Nephron (organoid): ENCODE measurements around the gene TNFAIP2.

Source experiments
- H3K27ac Mint-ChIP-seq, 3 experiments: 2 replicates each; pipeline ENCODE4 v1.8.0; 2020; ENCODE audit warnings: mixed read lengths in 3 of 3, mild to moderate bottlenecking in 2 of 3, moderate library complexity in 1 of 3
- H3K27me3 Mint-ChIP-seq: 2 replicates; pipeline ENCODE4 v1.8.0; 2021; ENCODE audit warnings: low read depth, mild to moderate bottlenecking, moderate library complexity, mixed read lengths
- H3K36me3 Mint-ChIP-seq: 2 replicates; pipeline ENCODE4 v1.8.0; 2020; ENCODE audit warnings: low read depth, mixed read lengths
- H3K4me1 Mint-ChIP-seq: 2 replicates; pipeline ENCODE4 v1.8.0; 2020; ENCODE audit warnings: mixed read lengths
- H3K4me3 Mint-ChIP-seq, 3 experiments: 2 replicates each; pipeline ENCODE4 v1.8.0; 2020; ENCODE audit warnings: mild to moderate bottlenecking in 3 of 3, mixed read lengths in 3 of 3, moderate library complexity in 2 of 3
- H3K9me3 Mint-ChIP-seq: 2 replicates; pipeline ENCODE4 v1.8.0; 2020; ENCODE audit warnings: mixed read lengths
- TF ChIP-seq, protein P1 (sequence below), 3 experiments: fragments of 200-600 bp; sonication (generic); IDR thresholded peaks; one replicate each; pipeline ENCODE4 v1.5.0; 2021; ENCODE audit warnings: antibody characterized with exemption in 3 of 3; ENCODE audit not compliant: unreplicated experiment in 3 of 3

The TNFAIP2 gene

DNA sequence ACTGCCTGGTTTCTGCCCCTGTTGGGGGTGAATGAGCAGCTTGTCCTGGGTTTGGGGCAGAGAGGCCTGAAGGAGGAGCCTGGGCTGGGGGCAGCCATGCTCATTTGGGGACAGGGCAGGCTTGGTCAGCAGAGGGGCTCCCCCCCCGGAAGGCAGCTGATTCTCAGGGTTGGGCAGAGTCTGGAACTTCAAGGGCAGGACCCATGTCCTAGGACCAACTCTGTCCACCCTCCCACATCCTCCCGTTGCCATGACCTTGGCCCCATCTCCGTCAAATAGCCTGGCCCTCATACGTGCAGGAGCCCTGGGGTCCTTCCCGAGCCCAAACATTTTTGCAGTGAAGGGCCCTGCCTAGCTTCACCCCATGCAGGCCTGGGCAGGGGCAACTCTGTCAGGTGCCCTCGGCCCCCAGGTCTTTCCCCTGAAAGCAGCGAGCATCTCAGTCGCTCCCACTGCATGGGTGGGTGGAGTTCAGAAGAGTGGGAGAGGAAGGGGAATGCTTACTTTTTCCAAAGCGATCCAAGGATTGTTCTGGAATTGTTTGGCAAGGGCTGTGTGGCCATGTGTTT, 32.6 kb downstream of the TNFAIP2 start:
- Mint-ChIP-seq H3K4me3 (no peak overlapping the region), H3K36me3 (no peaks in the 10 kb centered on the region), H3K27me3 (peaks cover 18% of the 10 kb centered on the region), H3K27ac (peak overlapping the region in 1 of 3 experiments; percentile 57), H3K4me1 (peaks cover 14% of the 10 kb centered on the region), H3K9me3 (no peaks in the 10 kb centered on the region)
- TF ChIP-seq, protein P1, sequence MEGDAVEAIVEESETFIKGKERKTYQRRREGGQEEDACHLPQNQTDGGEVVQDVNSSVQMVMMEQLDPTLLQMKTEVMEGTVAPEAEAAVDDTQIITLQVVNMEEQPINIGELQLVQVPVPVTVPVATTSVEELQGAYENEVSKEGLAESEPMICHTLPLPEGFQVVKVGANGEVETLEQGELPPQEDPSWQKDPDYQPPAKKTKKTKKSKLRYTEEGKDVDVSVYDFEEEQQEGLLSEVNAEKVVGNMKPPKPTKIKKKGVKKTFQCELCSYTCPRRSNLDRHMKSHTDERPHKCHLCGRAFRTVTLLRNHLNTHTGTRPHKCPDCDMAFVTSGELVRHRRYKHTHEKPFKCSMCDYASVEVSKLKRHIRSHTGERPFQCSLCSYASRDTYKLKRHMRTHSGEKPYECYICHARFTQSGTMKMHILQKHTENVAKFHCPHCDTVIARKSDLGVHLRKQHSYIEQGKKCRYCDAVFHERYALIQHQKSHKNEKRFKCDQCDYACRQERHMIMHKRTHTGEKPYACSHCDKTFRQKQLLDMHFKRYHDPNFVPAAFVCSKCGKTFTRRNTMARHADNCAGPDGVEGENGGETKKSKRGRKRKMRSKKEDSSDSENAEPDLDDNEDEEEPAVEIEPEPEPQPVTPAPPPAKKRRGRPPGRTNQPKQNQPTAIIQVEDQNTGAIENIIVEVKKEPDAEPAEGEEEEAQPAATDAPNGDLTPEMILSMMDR (IDR thresholded peaks at IDR 0.05; ENCODE audit: unreplicated experiment in 3 of 3), result no peak

DNA sequence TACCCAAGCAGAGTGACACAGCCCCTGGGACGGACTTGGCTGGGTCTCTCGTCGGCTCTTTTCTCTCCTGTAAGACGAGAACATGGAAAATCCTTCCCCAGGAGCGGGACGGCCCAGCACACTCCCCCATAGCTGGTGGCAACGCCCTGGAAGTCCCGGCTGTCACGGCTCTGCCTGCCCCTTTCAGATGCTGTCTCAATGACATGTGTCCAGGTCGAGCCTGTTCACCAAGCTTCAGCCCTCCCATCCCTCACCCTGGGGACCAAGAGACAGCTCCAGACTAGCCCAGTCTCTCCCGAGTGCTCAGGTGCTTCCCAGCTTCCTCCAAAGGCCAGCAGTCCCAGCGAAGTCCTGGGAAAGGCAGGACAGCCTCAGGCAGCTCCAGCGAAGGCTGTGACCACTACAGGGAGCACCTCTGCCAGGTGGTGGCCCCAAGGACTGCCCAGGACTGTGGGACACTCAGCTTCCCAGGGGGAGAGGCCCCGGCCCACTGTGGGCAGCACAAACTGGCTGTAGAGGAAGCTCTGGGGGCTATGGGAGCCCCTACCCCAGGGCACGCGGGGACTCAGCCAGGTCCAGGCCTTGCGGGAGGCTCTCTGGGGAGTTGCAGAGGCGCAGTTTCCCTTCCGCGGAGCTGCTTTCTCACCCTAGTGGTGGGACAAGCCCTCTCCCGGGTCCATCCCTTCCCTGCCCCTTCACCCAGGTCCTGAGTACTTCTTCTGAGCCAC, 33.6 kb downstream of the TNFAIP2 start:
- TF ChIP-seq, protein P1 (IDR thresholded peaks at IDR 0.05; ENCODE audit: unreplicated experiment in 3 of 3), result no peak
- Mint-ChIP-seq H3K27ac (no peak overlapping the region), H3K9me3 (no peaks in the 10 kb centered on the region)

DNA sequence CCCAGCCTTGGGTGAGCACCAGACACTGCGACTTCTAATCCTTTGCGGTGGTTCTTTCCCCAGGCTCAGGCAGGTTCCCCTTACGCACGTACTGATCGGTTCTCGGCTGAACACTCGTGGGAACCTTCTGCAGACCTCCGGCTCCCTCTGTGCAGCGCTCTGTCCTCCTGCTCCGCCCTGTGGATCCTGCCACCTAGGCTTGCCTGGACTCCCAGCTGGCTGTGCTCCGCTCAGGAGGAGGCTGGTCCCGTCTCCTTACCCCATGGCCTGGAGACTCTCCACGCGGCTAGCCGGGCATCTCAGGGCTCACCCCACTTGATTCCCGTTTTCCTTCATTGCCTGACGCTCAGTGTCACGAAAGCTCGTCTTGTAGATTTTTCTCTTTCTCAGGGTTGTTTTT, 34.7 kb downstream of the TNFAIP2 start:
- no peaks in the 10 kb centered on the region for H3K36me3 Mint-ChIP-seq
- H3K4me3 Mint-ChIP-seq, result no peak overlapping the region
- peaks cover 18% of the 10 kb centered on the region for H3K27me3 Mint-ChIP-seq
- H3K9me3 Mint-ChIP-seq, result peaks cover 2% of the 10 kb centered on the region
- peaks cover 8% of the 10 kb centered on the region for H3K4me1 Mint-ChIP-seq
- TF ChIP-seq, protein P1 (IDR thresholded peaks at IDR 0.05; ENCODE audit: unreplicated experiment in 3 of 3), result no peak
- H3K27ac Mint-ChIP-seq, result no peak overlapping the region

More for the DNA sequence above, 33.6 kb downstream of the TNFAIP2 start:
- H3K36me3 Mint-ChIP-seq, result no peaks in the 10 kb centered on the region
- H3K4me1 Mint-ChIP-seq, result peaks cover 8% of the 10 kb centered on the region
- H3K27me3 Mint-ChIP-seq, result peaks cover 18% of the 10 kb centered on the region
- H3K4me3 Mint-ChIP-seq, result no peak overlapping the region

DNA sequence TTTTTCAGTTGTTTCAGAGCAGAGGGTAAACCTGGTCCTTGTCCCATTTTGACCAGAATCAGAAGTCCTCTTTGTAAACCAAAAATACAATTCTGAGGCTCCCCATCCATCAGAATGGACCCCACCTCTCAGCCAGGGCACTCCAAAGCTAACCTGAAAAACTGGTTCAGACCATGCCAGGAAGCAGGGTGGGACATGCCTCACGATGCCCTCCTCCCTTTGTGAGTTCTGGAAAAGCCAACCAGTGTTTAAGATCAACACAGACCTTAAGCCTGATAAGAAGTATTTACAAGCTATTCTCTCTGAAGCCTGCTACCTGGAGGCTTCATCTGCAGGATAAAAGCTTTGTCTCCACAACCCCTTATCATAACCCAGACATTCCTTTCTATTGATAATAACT, 35.4 kb downstream of the TNFAIP2 start:
- Mint-ChIP-seq H3K9me3 (peaks cover 2% of the 10 kb centered on the region), H3K4me1 (peaks cover 8% of the 10 kb centered on the region), H3K27me3 (peaks cover 19% of the 10 kb centered on the region), H3K36me3 (no peaks in the 10 kb centered on the region), H3K4me3 (no peak overlapping the region), H3K27ac (no peak overlapping the region)
- TF ChIP-seq, protein P1 (IDR thresholded peaks at IDR 0.05; ENCODE audit: unreplicated experiment in 3 of 3), result no peak

DNA sequence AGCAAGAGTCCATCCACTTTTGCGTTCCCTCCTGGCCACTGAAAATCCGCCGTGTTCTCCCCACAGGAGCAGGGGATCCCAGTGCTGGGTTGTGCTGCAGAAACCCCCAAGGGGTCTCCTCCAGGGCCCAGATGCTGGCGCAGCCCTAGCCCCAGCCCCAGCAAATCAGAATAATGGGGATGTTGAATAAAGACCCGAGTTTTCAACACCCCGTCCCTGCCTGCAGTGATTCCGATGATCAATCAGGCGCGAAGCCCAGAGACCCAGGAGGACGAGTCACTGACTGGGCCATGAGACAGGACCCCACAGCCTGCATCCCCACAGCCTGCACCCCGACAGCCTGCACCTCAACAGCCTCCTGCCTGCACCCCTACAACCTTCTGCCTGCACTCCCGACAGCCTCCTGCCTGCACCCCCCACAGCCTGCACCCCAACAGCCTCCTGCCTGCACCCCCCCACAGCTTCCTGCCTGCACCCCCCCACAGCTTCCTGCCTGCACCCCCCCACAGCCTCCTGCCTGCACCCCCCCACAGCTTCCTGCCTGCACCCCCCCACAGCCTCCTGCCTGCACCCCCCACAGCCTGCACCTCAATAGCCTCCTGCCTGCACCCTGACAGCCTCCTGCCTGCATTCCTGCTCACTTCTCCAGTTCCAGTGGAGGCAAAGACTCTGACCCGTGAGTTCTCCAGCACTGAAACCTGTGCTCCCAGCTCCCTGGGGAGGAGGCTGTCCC, 37.2 kb downstream of the TNFAIP2 start:
- Mint-ChIP-seq H3K36me3 (no peaks in the 10 kb centered on the region), H3K9me3 (peaks cover 2% of the 10 kb centered on the region), H3K4me1 (peaks cover 10% of the 10 kb centered on the region), H3K27me3 (peaks cover 26% of the 10 kb centered on the region), H3K27ac (peak overlapping the region in 1 of 3 experiments; percentile 58), H3K4me3 (no peak overlapping the region)
- TF ChIP-seq, protein P1 (IDR thresholded peaks at IDR 0.05; ENCODE audit: unreplicated experiment in 3 of 3), result no peak
